HuH-7.5 (cell line): ENCODE measurements around the gene TLX1.
A peak's percentile ranks its signal among the peaks of the same experiment; 100 is the strongest.

Experiments used
- DNase-seq: peaks from one replicate; pipeline ENCODE4 v3.0.0; 2011; ENCODE audit warnings: low spot score

TLX1 gene

GRCh38 chr10:101134299-101135127 is 3.4 kb downstream of the TLX1 start:
- no peak for DNase-seq

GRCh38 chr10:101135141-101136006 is 4.3 kb downstream of the TLX1 start:
- DNase-seq = no peak

- DNase-seq = no peak
These were observed 5.1 kb downstream of the TLX1 start for GRCh38 chr10:101136007-101136707.

GRCh38 chr10:101136708-101137121 is 5.6 kb downstream of the TLX1 start:
- DNase-seq = no peak

GRCh38 chr10:101137271-101137670 is 6.2 kb downstream of the TLX1 start:
- DNase-seq = no peak

GRCh38 chr10:101138788-101139420 is 7.8 kb downstream of the TLX1 start:
- no peak for DNase-seq

GRCh38 chr10:101139421-101139911 is 8.4 kb downstream of the TLX1 start:
- peak; percentile 89 for DNase-seq

- no peak for DNase-seq
These were observed 9.2 kb downstream of the TLX1 start for GRCh38 chr10:101140084-101140949.

- no peak for DNase-seq
These were observed 10.0 kb downstream of the TLX1 start for GRCh38 chr10:101140950-101141615.

GRCh38 chr10:101141616-101142532 is 10.8 kb downstream of the TLX1 start:
- DNase-seq = peak; percentile 92

- DNase-seq = no peak
These were observed 11.6 kb downstream of the TLX1 start for GRCh38 chr10:101142533-101143344.

- DNase-seq = no peak
These were observed 12.2 kb downstream of the TLX1 start for GRCh38 chr10:101143345-101143630.

GRCh38 chr10:101144053-101144452 is 13.0 kb downstream of the TLX1 start:
- peak; percentile 2 for DNase-seq

GRCh38 chr10:101145145-101145544 is 14.0 kb downstream of the TLX1 start:
- DNase-seq = peak; percentile 2

- DNase-seq = peak; percentile 2
These were observed 14.8 kb downstream of the TLX1 start for GRCh38 chr10:101145750-101146391.

GRCh38 chr10:101146392-101147251 is 15.5 kb downstream of the TLX1 start:
- peak; percentile 11 for DNase-seq

- DNase-seq = no peak
These were observed 20.3 kb downstream of the TLX1 start for GRCh38 chr10:101151395-101151794.
